ENCODE data around the gene MXI1.

MXI1 gene

GRCh38 chr10:110310741-110311140 is 103.3 kb downstream of the MXI1 start:
- DNase-seq (ENCODE audit: low read depth) = no peak
- TF ChIP-seq CTCF (IDR thresholded peaks at IDR 0.05; ENCODE audit: low read depth, low read length, missing control alignments) = no peak
- no peak overlapping the region for H3K4me3 ChIP-seq (ENCODE audit: low read depth, low read length)
- in situ Hi-C loops (cut with HindIII; ENCODE audit: low sequenced_read_pairs) = loop anchor here (25.0 kb wide), 1 partner anchor 577 kb away; no protein-coding TSS in a partner anchor

GRCh38 chr10:110311357-110311949 is 104.0 kb downstream of the MXI1 start:
- in situ Hi-C loops (cut with HindIII; ENCODE audit: low sequenced_read_pairs) = loop anchor here (25.0 kb wide), 1 partner anchor 576 kb away; no protein-coding TSS in a partner anchor
- TF ChIP-seq CTCF (IDR thresholded peaks at IDR 0.05; ENCODE audit: low read depth, low read length, missing control alignments) = peak; percentile 66
- no peak overlapping the region for H3K4me3 ChIP-seq (ENCODE audit: low read depth, low read length)
- no peak for DNase-seq (ENCODE audit: low read depth)

GRCh38 chr10:110312206-110312605 is 104.8 kb downstream of the MXI1 start:
- in situ Hi-C loops (cut with HindIII; ENCODE audit: low sequenced_read_pairs) = loop anchor here (25.0 kb wide), 1 partner anchor 575 kb away; no protein-coding TSS in a partner anchor
- no peak overlapping the region for H3K4me3 ChIP-seq (ENCODE audit: low read depth, low read length)
- no peak for DNase-seq (ENCODE audit: low read depth)
- no peak for TF ChIP-seq CTCF (IDR thresholded peaks at IDR 0.05; ENCODE audit: low read depth, low read length, missing control alignments)

- in situ Hi-C loops (cut with HindIII; ENCODE audit: low sequenced_read_pairs) = loop anchor here (25.0 kb wide), 1 partner anchor 574 kb away; no protein-coding TSS in a partner anchor
- no peak for DNase-seq (ENCODE audit: low read depth)
- TF ChIP-seq CTCF (IDR thresholded peaks at IDR 0.05; ENCODE audit: low read depth, low read length, missing control alignments) = no peak
- no peak overlapping the region for H3K4me3 ChIP-seq (ENCODE audit: low read depth, low read length)
Measured at GRCh38 chr10:110313674-110314073, 106.3 kb downstream of the MXI1 start.

GRCh38 chr10:110317866-110318850 is 110.8 kb downstream of the MXI1 start:
- TF ChIP-seq CTCF (IDR thresholded peaks at IDR 0.05; ENCODE audit: low read depth, low read length, missing control alignments) = no peak
- in situ Hi-C loops (cut with HindIII; ENCODE audit: low sequenced_read_pairs) = loop anchor here (25.0 kb wide), 1 partner anchor 569 kb away; no protein-coding TSS in a partner anchor

GRCh38 chr10:110321869-110322620 is 114.6 kb downstream of the MXI1 start:
- TF ChIP-seq CTCF (IDR thresholded peaks at IDR 0.05; ENCODE audit: low read depth, low read length, missing control alignments) = no peak
- in situ Hi-C loops (cut with HindIII; ENCODE audit: low sequenced_read_pairs) = loop anchor here (25.0 kb wide), 1 partner anchor 565 kb away; no protein-coding TSS in a partner anchor
- DNase-seq (ENCODE audit: low read depth) = no peak
- H3K4me3 ChIP-seq (ENCODE audit: low read depth, low read length) = no peak overlapping the region

More at GRCh38 chr10:110317866-110318850, 110.8 kb downstream of the MXI1 start:
- no peak overlapping the region for H3K4me3 ChIP-seq (ENCODE audit: low read depth, low read length)
- no peak for DNase-seq (ENCODE audit: low read depth)

All from astrocyte of the cerebellum (primary cell).